SK-N-SH (cell line): ENCODE measurements around the gene MAP3K2. TPM values are rescaled to one million over a fixed set of nuclear protein-coding genes. Genes with fewer than 3 reads are reported as not detected.
A peak's percentile ranks its signal among the peaks of the same experiment; 100 is the strongest.

ENCODE experiments used
- CTCF ChIA-PET: fragments of 300-600, 350-600 bp; formaldehyde crosslinking; extraction: SDS; loops from one replicate; lab custom pipeline; 2021; lab: Yijun Ruan, JAX
- POLR2A ChIA-PET: fragments of 350-600 bp; sonication (Branson Sonifier 250); formaldehyde crosslinking; extraction: SDS; loops from one replicate; lab custom pipeline; 2020; ENCODE audit warnings: antibody characterized with exemption, inconsistent platforms; lab: Yijun Ruan, JAX
- DNase-seq: peaks from one replicate; pipeline ENCODE4 v3.0.0; 2012
- H2AFZ ChIP-seq: fragments of 200-600 bp; sonication (generic); 2 replicates; pipeline ENCODE4 v1.8.1; 2016; ENCODE audit warnings: antibody characterized with exemption, mild to moderate bottlenecking, low read depth
- H3F3A ChIP-seq: fragments of 200-600 bp; sonication (generic); replicated peaks from 2 replicates; pipeline ENCODE3; 2016; ENCODE audit warnings: antibody characterized with exemption, mild to moderate bottlenecking; ENCODE audit not compliant: insufficient read depth
- H3K27ac ChIP-seq, 2 experiments: fragments of 200-500 bp in 1 of 2; fragments of 200-600 bp in 1 of 2; sonication (Bioruptor generic) in 1 of 2; sonication (generic), shearing (Covaris generic) in 1 of 2; 2 replicates each; pipeline versions ENCODE4 v1.5.1 to v1.6.1; 2014 to 2016; ENCODE audit warnings: low read depth in 2 of 2, inconsistent platforms in 1 of 2, low read length in 1 of 2, mild to moderate bottlenecking in 1 of 2, mixed read lengths in 1 of 2
- H3K27me3 ChIP-seq: fragments of 200-600 bp; sonication (generic), shearing (Covaris generic); 2 replicates; pipeline ENCODE4 v1.6.1; 2016; ENCODE audit warnings: mixed run types; ENCODE audit not compliant: insufficient read depth
- H3K36me3 ChIP-seq, 2 experiments: fragments of 200-500 bp in 1 of 2; fragments of 200-600 bp in 1 of 2; sonication (Bioruptor generic) in 1 of 2; sonication (generic) in 1 of 2; replicated peaks in 1 of 2; 2 replicates each; pipeline versions ENCODE3 to v1.5.1; 2014 to 2016; ENCODE audit warnings: low read length in 1 of 2, mild to moderate bottlenecking in 1 of 2; ENCODE audit not compliant: insufficient read depth in 2 of 2, control insufficient read depth in 1 of 2
- H3K4me1 ChIP-seq, 2 experiments: fragments of 200-500 bp in 1 of 2; fragments of 200-600 bp in 1 of 2; sonication (Bioruptor generic) in 1 of 2; sonication (generic), shearing (Covaris generic) in 1 of 2; 2 replicates each; pipeline versions ENCODE4 v1.5.1 to v1.6.1; 2014 to 2016; ENCODE audit warnings: low read depth in 1 of 2, low read length in 1 of 2, mixed run types in 1 of 2; ENCODE audit not compliant: insufficient read depth in 2 of 2, control insufficient read depth in 1 of 2
- H3K4me2 ChIP-seq: fragments of 200-600 bp; sonication (generic), shearing (Covaris generic); 2 replicates; pipeline ENCODE4 v1.6.1; 2017; ENCODE audit warnings: mixed run types
- H3K4me3 ChIP-seq, 2 experiments: fragments of 200-500 bp in 1 of 2; fragments of 200-600 bp in 1 of 2; sonication (Bioruptor generic) in 1 of 2; sonication (generic), shearing (Covaris generic) in 1 of 2; 2 replicates each; pipeline versions ENCODE4 v1.5.1 to v1.8.1; 2014 to 2016; ENCODE audit warnings: low read depth in 2 of 2, inconsistent platforms in 1 of 2, low read length in 1 of 2, mild to moderate bottlenecking in 1 of 2, mixed read lengths in 1 of 2, moderate library complexity in 1 of 2
- H3K79me2 ChIP-seq: fragments of 200-600 bp; sonication (generic); 2 replicates; pipeline ENCODE4 v1.8.1; 2017; ENCODE audit warnings: mild to moderate bottlenecking; ENCODE audit not compliant: insufficient read depth
- H3K9ac ChIP-seq: fragments of 200-600 bp; sonication (generic); 2 replicates; pipeline ENCODE4 v1.6.1; 2017; ENCODE audit warnings: mixed run types
- H3K9me2 ChIP-seq: fragments of 200-600 bp; sonication (generic); 2 replicates; pipeline ENCODE4 v1.6.1; 2017; ENCODE audit warnings: mixed run types
- H3K9me3 ChIP-seq: fragments of 200-600 bp; sonication (generic); 2 replicates; pipeline ENCODE4 v1.6.1; 2017; ENCODE audit warnings: mixed run types, mild to moderate bottlenecking, moderate library complexity
- H4K20me1 ChIP-seq: fragments of 200-600 bp; sonication (generic); 2 replicates; pipeline ENCODE4 v1.6.1; 2017; ENCODE audit warnings: mild to moderate bottlenecking, mixed run types; ENCODE audit not compliant: insufficient read depth
- EZH2phosphoT487 ChIP-seq: fragments of 200-600 bp; sonication (generic); IDR thresholded peaks from 2 replicates; pipeline ENCODE4 v1.6.1; 2017; ENCODE audit warnings: low read depth, mixed run types, mild to moderate bottlenecking, antibody characterized with exemption, moderate library complexity, borderline replicate concordance
- FOXJ3 ChIP-seq: sonication (generic); formaldehyde crosslinking; IDR thresholded peaks from 2 replicates; pipeline ENCODE4 v1.5.1; 2020; ENCODE audit warnings: mild to moderate bottlenecking, missing genetic modification reagents
- NFIC ChIP-seq: IDR thresholded peaks from 2 replicates; pipeline ENCODE4 v1.4.0; 2012; ENCODE audit warnings: borderline replicate concordance
- SMC3 ChIP-seq: IDR thresholded peaks from 2 replicates; pipeline ENCODE4 v1.6.1; 2012; ENCODE audit warnings: low read depth, low read length, improper control_type of control experiment
- USF1 ChIP-seq: IDR thresholded peaks from 2 replicates; pipeline ENCODE4 v1.4.0; 2012; ENCODE audit warnings: low read depth, borderline replicate concordance
- USF2 ChIP-seq: fragments of 150-350 bp; IDR thresholded peaks from 2 replicates; pipeline ENCODE4 v1.6.1; 2017; ENCODE audit warnings: antibody characterized with exemption, low read length, low read depth, borderline replicate concordance
- ZBTB33 ChIP-seq: IDR thresholded peaks from 2 replicates; pipeline ENCODE4 v1.4.0; 2012; ENCODE audit warnings: low read depth, borderline replicate concordance
- WGBS: methylation state at CpG from one replicate; pipeline ENCODE4 v1.1.6; 2017; ENCODE audit warnings: low lambda C conversion rate; 5-methylcytosine and 5-hydroxymethylcytosine counted together
- polyA plus RNA-seq, 3 experiments: library from polyadenylated mRNA; depleted of rRNA; stranded (reverse); fragments of >200 nt; gene quantifications; 2 replicates each; pipeline ENCODE4 v1.2.3, GENCODE V29; 2012
- TF ChIP-seq, protein P1 (sequence below): IDR thresholded peaks from 2 replicates; pipeline ENCODE4; 2012

Gene MAP3K2
- polyA plus RNA-seq, 1 of the 3 experiments (the other 2 are of a cell fraction), result 2.7 TPM

GRCh38 chr2:127401757-127402695, 14.3 kb upstream of the MAP3K2 start:
- TF ChIP-seq SMC3 (no peak), USF2 (no peak), FOXJ3 (CRISPR knock-in tag) (no peak), EZH2phosphoT487 (no peak), ZBTB33 (no peak), NFIC (no peak), USF1 (no peak)
- TF ChIP-seq, protein P1, sequence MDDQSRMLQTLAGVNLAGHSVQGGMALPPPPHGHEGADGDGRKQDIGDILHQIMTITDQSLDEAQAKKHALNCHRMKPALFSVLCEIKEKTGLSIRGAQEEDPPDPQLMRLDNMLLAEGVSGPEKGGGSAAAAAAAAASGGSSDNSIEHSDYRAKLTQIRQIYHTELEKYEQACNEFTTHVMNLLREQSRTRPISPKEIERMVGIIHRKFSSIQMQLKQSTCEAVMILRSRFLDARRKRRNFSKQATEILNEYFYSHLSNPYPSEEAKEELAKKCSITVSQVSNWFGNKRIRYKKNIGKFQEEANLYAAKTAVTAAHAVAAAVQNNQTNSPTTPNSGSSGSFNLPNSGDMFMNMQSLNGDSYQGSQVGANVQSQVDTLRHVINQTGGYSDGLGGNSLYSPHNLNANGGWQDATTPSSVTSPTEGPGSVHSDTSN, result no peak
- TF ChIP-seq, all 33 proteins: peak for 0
- peaks cover 22% of the 10 kb centered on the region for H3F3A ChIP-seq
- H4K20me1 ChIP-seq, result no peaks in the 10 kb centered on the region
- H3K4me3 ChIP-seq, result no peak overlapping the region
- H3K36me3 ChIP-seq, result no peaks in the 10 kb centered on the region
- peaks cover 10 to 30% of the 10 kb centered on the region in 2 experiments; a peak in 3 of 4 replicates for H3K4me1 ChIP-seq
- no peaks in the 10 kb centered on the region for H3K79me2 ChIP-seq
- DNase-seq, result no peak
- no peaks in the 10 kb centered on the region for H3K9me3 ChIP-seq
- POLR2A ChIA-PET, result interaction anchor here (1.1 kb wide), 1 partner anchor 77 kb away, joined by 3 read pairs; no protein-coding TSS in a partner anchor
- H2AFZ ChIP-seq, result no peak overlapping the region
- H3K27me3 ChIP-seq, result no peaks in the 10 kb centered on the region
- WGBS, result 77% methylated on average over 11 of the region's 11 CpGs
- CTCF ChIA-PET, result interaction anchor here (0.9 to 2.9 kb wide), 3 partner anchors 13 to 16 kb away, joined by 3 to 13 read pairs (median 4); no protein-coding TSS in a partner anchor
- H3K9ac ChIP-seq, result no peak overlapping the region
- no peaks in the 10 kb centered on the region for H3K9me2 ChIP-seq
- H3K27ac ChIP-seq, result peak overlapping the region in 1 of 2 experiments; percentile 20; a peak in 2 of 4 replicates
- no peak overlapping the region for H3K4me2 ChIP-seq
